ENCODE results near the gene CLSTN2.

Gene CLSTN2

GRCh38 chr3:140199008-140199407 lies 264.0 kb downstream of the CLSTN2 start:
- DNase-seq: no peak

- no peak for DNase-seq
These were observed 264.8 kb downstream of the CLSTN2 start for GRCh38 chr3:140199743-140200142.

GRCh38 chr3:140203510-140203909 lies 268.5 kb downstream of the CLSTN2 start:
- DNase-seq: no peak

- no peak for DNase-seq
These were observed 269.4 kb downstream of the CLSTN2 start for GRCh38 chr3:140204271-140204984.

- DNase-seq: no peak
These were observed 270.6 kb downstream of the CLSTN2 start for GRCh38 chr3:140205598-140205997.

- no peak for DNase-seq
These were observed 271.4 kb downstream of the CLSTN2 start for GRCh38 chr3:140206196-140207040.

GRCh38 chr3:140207541-140207940 lies 272.6 kb downstream of the CLSTN2 start:
- no peak for DNase-seq

- DNase-seq: no peak
These were observed 281.3 kb downstream of the CLSTN2 start for GRCh38 chr3:140216249-140216648.

GRCh38 chr3:140219291-140219690 lies 284.3 kb downstream of the CLSTN2 start:
- DNase-seq: no peak

GRCh38 chr3:140219923-140220452 lies 285.0 kb downstream of the CLSTN2 start:
- no peak for DNase-seq

- DNase-seq: no peak
These were observed 288.2 kb downstream of the CLSTN2 start for GRCh38 chr3:140223197-140223596.

GRCh38 chr3:140223631-140224030 lies 288.6 kb downstream of the CLSTN2 start:
- DNase-seq: no peak

GRCh38 chr3:140224307-140224706 lies 289.3 kb downstream of the CLSTN2 start:
- no peak for DNase-seq

- DNase-seq: no peak
These were observed 291.0 kb downstream of the CLSTN2 start for GRCh38 chr3:140225996-140226395.

GRCh38 chr3:140233702-140234101 lies 298.7 kb downstream of the CLSTN2 start:
- no peak for DNase-seq

GRCh38 chr3:140234256-140234655 lies 299.3 kb downstream of the CLSTN2 start:
- no peak for DNase-seq

GRCh38 chr3:140236836-140237501 lies 302.0 kb downstream of the CLSTN2 start:
- no peak for DNase-seq

- DNase-seq: no peak
These were observed 303.8 kb downstream of the CLSTN2 start for GRCh38 chr3:140238646-140239314.

- no peak for DNase-seq
These were observed 307.9 kb downstream of the CLSTN2 start for GRCh38 chr3:140242818-140243276.

GRCh38 chr3:140243575-140243974 lies 308.6 kb downstream of the CLSTN2 start:
- no peak for DNase-seq

GRCh38 chr3:140244893-140245292 lies 309.9 kb downstream of the CLSTN2 start:
- DNase-seq: no peak

GRCh38 chr3:140246578-140246977 lies 311.6 kb downstream of the CLSTN2 start:
- no peak for DNase-seq

GRCh38 chr3:140247775-140248174 lies 312.8 kb downstream of the CLSTN2 start:
- DNase-seq: no peak

All from CD4-positive, alpha-beta T cell treated with Interleukin-12 subunit alpha and Interleukin-12 subunit beta, for 1 hour (primary cell).